Heart left ventricle (tissue), 16 donors: ENCODE results near the gene RAD51B. TPM values are rescaled to one million over a fixed set of nuclear protein-coding genes. Genes with fewer than 3 reads are reported as not detected.

Source experiments
- ATAC-seq, 4 donors: fragments of 200-7000 bp; cut with Tn5 transposase; one replicate each; pipeline ENCODE4 v1.9.1; 2020 to 2022; ENCODE audit warnings: moderate library complexity in 4 of 4, mild to moderate bottlenecking in 3 of 4, moderate number of reproducible peaks in 1 of 4
- DNase-seq, 5 donors: peaks; one replicate each; pipeline ENCODE4 v3.0.0-alpha.2; 2020
- H3K27ac ChIP-seq, 12 donors: fragments of 200-600 bp; sonication (generic) in 4 of 12; one replicate each; pipeline versions ENCODE4 v1.5.0 to v1.8.0; 2016 to 2022; ENCODE audit warnings: mild to moderate bottlenecking in 2 of 12
- H3K27me3 ChIP-seq, 9 donors: fragments of 200-600 bp; sonication (generic) in 2 of 9; one replicate each; pipeline versions ENCODE4 v1.5.1 to v1.8.0; 2016 to 2022; ENCODE audit warnings: mild to moderate bottlenecking in 3 of 9
- H3K36me3 ChIP-seq, 9 donors: fragments of 200-600 bp; sonication (generic) in 2 of 9; one replicate each; pipeline versions ENCODE4 v1.5.0 to v1.8.0; 2018 to 2022; ENCODE audit warnings: mild to moderate bottlenecking in 2 of 9
- H3K4me1 ChIP-seq, 12 donors: fragments of 200-600 bp; sonication (generic) in 4 of 12; one replicate each; pipeline versions ENCODE4 v1.5.0 to v1.8.0; 2016 to 2022; ENCODE audit warnings: mild to moderate bottlenecking in 3 of 12
- H3K4me3 ChIP-seq, 12 donors: fragments of 200-600 bp; sonication (generic) in 4 of 12; one replicate each; pipeline versions ENCODE4 v1.5.0 to v1.8.0; 2017 to 2022; ENCODE audit warnings: mild to moderate bottlenecking in 9 of 12, moderate library complexity in 4 of 12
- H3K9me3 ChIP-seq, 12 donors: fragments of 200-600 bp; sonication (generic) in 4 of 12; one replicate each; pipeline versions ENCODE4 v1.5.0 to v1.8.0; 2016 to 2022; ENCODE audit warnings: mild to moderate bottlenecking in 1 of 12
- POLR2A ChIP-seq, 2 donors: fragments of 450-650 bp; IDR thresholded peaks; one replicate each; pipeline ENCODE4 v1.6.1; 2017; ENCODE audit warnings: antibody characterized with exemption in 2 of 2, mild to moderate bottlenecking in 2 of 2, moderate library complexity in 2 of 2
- WGBS, 4 donors: extraction: QIAGEN DNeasy Blood & Tissue Kit in 2 of 4; methylation state at CpG; one replicate each; pipeline versions ENCODE4 v1.1.5 to v1.1.7; 2013 to 2018; 5-methylcytosine and 5-hydroxymethylcytosine counted together
- intact Hi-C, 10 donors: fragments of 100-400 bp; cut with DNase I; formaldehyde crosslinking; loops; one replicate each; pipeline versions ENCODE4 v1.11.1 to v1.14.2; 2022
- polyA plus RNA-seq, 2 donors: library from polyadenylated mRNA; stranded (reverse); fragments of 200-250 nt; gene quantifications; one replicate each; pipeline ENCODE4 v1.2.3, GENCODE V29; 2013
- total RNA-seq, 9 donors: library from RNA; depleted of rRNA in 2 of 9; stranded (reverse); fragments of >200 nt in 2 of 9; fragmentation: NEBNext Ultra II Directional in 3 of 9; extraction: Animal tissue kit (Norgen Biotek cat#: 25700) in 3 of 9; gene quantifications; one replicate each; pipeline versions ENCODE4 v1.1.0 to v1.2.4, GENCODE V29; 2016 to 2023
- TF ChIP-seq, protein P1 (sequence below), 12 donors: fragments of 200-600 bp; sonication (generic) in 4 of 12; IDR thresholded peaks; one replicate each; pipeline versions ENCODE4 v1.5.0 to v1.8.0; 2018 to 2022; ENCODE audit warnings: antibody characterized with exemption in 12 of 12, mild to moderate bottlenecking in 5 of 12
- donor health status: ischemic (EF 13 %, LVEDD 7.1; RV severe dilation, severe dysfunction).
- donor health status: healthy with polysubstance abuse.
- donor health status: DM: no; HTN: yes; CAD: no.
- donor health status: DM: no; HTN: no; CAD: no.
- donor health status: ischemic (EF 25% LVEDD 6.9; RV normal size, moderate dysfunction).
- donor health status: ischemic (EF 25% LVEDD 5.7; RV mildly dilated, moderate dysfunction).
- donor health status: healthy.
- donor health status: DM: yes; HTN: yes; CAD: no.
- donor health status: ischemic (EF 35%, LVEDD 5.7; RV mildly dilated, moderate dysfunction).
- donor health status: nonischemic (EF 11% LVEDD 7.7; RV severe dilation, severe dysfunction).
- donor health status: DM: yes; HTN: yes; CAD: no.
- donor health status: PGD.
- donor health status: ischemic (EF 29% LVEDD 5.4; RV normal size, mild dysfunction).
- donor health status: nonischemic (EF 23%, LVEDD 6.1; RV moderate dilation, normal function).

RAD51B gene
- total and polyA plus RNA-seq, 11 donors, result 1.3 to 11.3 (median 3.2) TPM

DNA sequence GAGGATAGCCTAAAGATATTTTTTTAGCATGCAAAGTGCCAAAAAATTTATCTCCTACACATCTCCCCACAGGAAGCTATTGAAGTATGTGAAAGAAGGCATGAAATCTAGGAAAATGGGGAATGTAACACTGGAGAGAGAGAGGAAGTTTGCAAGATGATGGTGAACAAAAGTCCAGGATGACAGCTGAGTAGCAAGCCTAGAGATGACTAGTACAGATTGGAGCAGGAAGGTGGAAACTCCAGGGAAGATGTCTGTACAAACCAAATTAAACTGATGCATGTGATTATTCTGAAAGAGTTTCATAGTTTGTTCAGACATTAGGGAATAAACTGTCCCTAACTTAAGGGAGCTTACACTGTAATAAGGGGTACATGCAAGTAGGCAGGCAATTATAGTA lies 99.3 kb downstream of the RAD51B start:
- H3K36me3 ChIP-seq, result no peaks in the 10 kb centered on the region
- no peaks in the 10 kb centered on the region for H3K9me3 ChIP-seq
- no peak overlapping the region for H3K27ac ChIP-seq
- no peaks in the 10 kb centered on the region for H3K4me1 ChIP-seq
- H3K4me3 ChIP-seq, result no peak overlapping the region
- DNase-seq (no peak), ATAC-seq (no peak)
- intact Hi-C loops, result no loop called here
- TF ChIP-seq, protein P1, sequence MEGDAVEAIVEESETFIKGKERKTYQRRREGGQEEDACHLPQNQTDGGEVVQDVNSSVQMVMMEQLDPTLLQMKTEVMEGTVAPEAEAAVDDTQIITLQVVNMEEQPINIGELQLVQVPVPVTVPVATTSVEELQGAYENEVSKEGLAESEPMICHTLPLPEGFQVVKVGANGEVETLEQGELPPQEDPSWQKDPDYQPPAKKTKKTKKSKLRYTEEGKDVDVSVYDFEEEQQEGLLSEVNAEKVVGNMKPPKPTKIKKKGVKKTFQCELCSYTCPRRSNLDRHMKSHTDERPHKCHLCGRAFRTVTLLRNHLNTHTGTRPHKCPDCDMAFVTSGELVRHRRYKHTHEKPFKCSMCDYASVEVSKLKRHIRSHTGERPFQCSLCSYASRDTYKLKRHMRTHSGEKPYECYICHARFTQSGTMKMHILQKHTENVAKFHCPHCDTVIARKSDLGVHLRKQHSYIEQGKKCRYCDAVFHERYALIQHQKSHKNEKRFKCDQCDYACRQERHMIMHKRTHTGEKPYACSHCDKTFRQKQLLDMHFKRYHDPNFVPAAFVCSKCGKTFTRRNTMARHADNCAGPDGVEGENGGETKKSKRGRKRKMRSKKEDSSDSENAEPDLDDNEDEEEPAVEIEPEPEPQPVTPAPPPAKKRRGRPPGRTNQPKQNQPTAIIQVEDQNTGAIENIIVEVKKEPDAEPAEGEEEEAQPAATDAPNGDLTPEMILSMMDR (IDR thresholded peaks at IDR 0.05), result no peak
- no peak for TF ChIP-seq POLR2A (IDR thresholded peaks at IDR 0.05)
- H3K27me3 ChIP-seq, result no peaks in the 10 kb centered on the region

DNA sequence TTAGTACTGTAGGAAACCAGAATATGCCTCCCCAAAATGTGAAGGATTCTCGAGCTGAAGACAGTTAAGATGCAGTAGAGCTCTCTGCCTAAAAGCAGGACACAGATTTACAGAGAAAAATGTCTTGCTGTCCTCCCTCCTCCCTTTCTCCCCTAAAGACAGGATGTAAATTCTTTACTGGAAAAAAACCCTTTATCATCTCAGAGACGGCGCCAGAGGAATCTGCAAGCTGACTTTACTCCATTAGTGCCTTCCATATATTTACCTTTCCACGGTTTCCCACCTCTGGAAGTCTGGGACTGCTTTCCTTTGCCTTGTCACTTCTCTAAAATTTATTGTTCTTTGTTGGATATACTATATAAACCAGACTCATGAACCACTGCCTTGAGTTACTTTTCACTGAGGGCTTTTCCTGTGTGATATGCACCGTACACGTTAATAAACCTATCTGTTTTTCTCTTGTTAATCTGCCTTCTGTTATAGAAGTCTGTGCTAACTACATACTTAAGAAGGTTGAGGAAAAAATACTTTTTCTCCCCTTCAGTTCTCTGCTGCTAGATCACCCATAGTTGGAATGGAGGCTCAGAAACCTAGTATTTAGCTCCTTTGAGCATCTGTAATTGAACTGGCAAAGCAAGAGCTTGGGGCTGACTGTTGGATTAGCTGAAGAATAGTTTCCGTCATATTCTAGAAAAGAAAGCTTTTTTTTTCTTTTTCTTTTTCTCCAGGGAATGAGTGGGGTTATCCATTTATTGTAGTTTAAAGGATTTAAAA lies 99.9 kb downstream of the RAD51B start:
- ATAC-seq (no peak), DNase-seq (no peak)
- Histone ChIP-seq H3K36me3 (no peaks in the 10 kb centered on the region), H3K4me3 (no peak overlapping the region), H3K9me3 (no peaks in the 10 kb centered on the region), H3K4me1 (no peaks in the 10 kb centered on the region), H3K27ac (peak overlapping the region in 1 of 12 donors; percentile 9), H3K27me3 (no peaks in the 10 kb centered on the region)
- no peak for TF ChIP-seq POLR2A (IDR thresholded peaks at IDR 0.05)
- TF ChIP-seq, protein P1 (IDR thresholded peaks at IDR 0.05), result no peak
- intact Hi-C loops, result no loop called here
- WGBS, 4 donors, result 56 to 59% (median 59%) methylated on average over 7 of the region's 7 CpGs

DNA sequence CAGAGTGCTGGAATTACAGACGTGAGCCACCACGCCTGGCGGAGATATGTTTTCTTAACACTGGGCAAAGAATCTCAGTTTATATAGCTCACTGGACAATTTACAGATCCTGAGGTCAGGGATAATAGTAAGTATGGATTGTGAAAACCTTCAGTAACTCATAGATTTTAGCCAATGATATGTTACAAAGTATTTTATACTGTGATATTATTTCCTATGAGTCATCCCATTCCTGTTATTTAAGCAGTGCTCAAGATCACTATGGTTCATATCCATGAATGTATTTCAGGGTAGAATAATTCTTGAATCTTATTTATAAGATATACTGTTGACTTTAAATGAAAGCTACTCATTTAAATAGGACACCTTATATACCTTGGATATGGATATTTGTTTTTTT lies 107.2 kb downstream of the RAD51B start:
- H3K27me3 ChIP-seq, result no peaks in the 10 kb centered on the region
- peaks cover 0 to 55% (median 18%) of the 10 kb centered on the region in 12 donors for H3K9me3 ChIP-seq
- WGBS, 4 donors, result 95 to 98% (median 96%) methylated on average over 3 of the region's 3 CpGs
- H3K27ac ChIP-seq, result no peak overlapping the region
- no peaks in the 10 kb centered on the region for H3K4me1 ChIP-seq
- DNase-seq (no peak), ATAC-seq (no peak)
- intact Hi-C loops, result no loop called here
- no peak overlapping the region for H3K4me3 ChIP-seq
- TF ChIP-seq, protein P1 (IDR thresholded peaks at IDR 0.05), result no peak
- no peak for TF ChIP-seq POLR2A (IDR thresholded peaks at IDR 0.05)
- no peaks in the 10 kb centered on the region for H3K36me3 ChIP-seq

DNA sequence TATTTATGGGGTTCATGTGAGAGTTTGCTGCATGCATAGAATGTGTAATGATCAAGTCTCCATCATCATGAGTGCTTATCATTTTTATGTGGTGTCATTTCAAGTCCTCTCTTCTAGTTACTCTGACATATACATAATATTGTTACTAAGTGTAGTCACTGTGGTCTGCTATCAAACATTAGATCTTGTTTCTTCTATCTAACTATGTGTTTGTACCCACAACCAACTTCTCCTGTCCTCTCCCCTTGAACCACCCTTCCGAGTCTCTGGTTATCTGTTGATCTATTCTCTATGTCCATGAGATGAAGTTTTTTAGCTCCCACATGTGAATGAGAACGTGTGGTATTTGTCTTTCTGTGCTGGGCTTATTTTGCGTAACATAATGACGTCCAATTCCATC lies 107.7 kb downstream of the RAD51B start:
- Histone ChIP-seq H3K9me3 (peaks cover 0 to 55% (median 18%) of the 10 kb centered on the region in 12 donors), H3K4me1 (no peaks in the 10 kb centered on the region), H3K36me3 (no peaks in the 10 kb centered on the region), H3K4me3 (no peak overlapping the region), H3K27me3 (no peaks in the 10 kb centered on the region), H3K27ac (no peak overlapping the region)
- TF ChIP-seq POLR2A (IDR thresholded peaks at IDR 0.05), result no peak
- TF ChIP-seq, protein P1 (IDR thresholded peaks at IDR 0.05), result no peak
- ATAC-seq (no peak), DNase-seq (no peak)
- 73 to 98% (median 94%) methylated on average over 4 of the region's 4 CpGs for WGBS, 4 donors
- intact Hi-C loops, result no loop called here
